ENCODE results near the gene HS3ST6. TPM values are rescaled to one million over a fixed set of nuclear protein-coding genes. Genes with fewer than 3 reads are reported as not detected.
A peak's percentile ranks its signal among the peaks of the same experiment; 100 is the strongest.
"Not testable (repeated sequence)": the region's sequence is repeated elsewhere in the genome, so short reads cannot be mapped to it uniquely, and the experiment has no call there.

Gene HS3ST6
- total RNA-seq, 1 experiment from 2014 or later, result not detected

DNA sequence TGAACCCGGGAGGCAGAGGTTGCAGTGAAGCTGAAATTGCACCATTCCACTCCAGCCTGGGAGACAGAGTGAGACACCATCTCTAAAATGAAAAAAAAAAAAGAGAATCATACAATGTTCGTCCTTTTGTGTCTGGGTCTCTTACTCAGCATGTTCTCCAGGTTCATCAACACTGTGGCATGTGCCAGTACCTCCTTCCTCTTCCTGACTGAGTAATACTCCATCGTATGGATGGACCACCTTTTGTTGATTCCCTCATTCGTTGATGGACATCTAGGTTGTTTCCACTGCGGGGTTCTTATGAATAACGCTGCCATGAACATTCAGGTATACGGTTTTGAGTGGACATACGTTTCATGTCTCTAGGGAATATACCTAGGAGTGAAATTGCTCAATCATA, 4.1 kb upstream of the HS3ST6 start:
- Histone ChIP-seq H3K9me2 (ENCODE audit: insufficient read depth) (no peaks in the 10 kb centered on the region), H3K9me3 (ENCODE audit: control insufficient read depth in 1 of 2, insufficient read depth in 1 of 2, low read depth in 1 of 2, low read length in 2 of 2) (no peaks in the 10 kb centered on the region), H3K4me1 (ENCODE audit: control insufficient read depth in 1 of 2, insufficient read depth in 2 of 2, low read length in 2 of 2) (peaks cover 22 to 32% of the 10 kb centered on the region in 2 experiments), H3K36me3 (ENCODE audit: control insufficient read depth in 1 of 2, insufficient read depth in 2 of 2, low read length in 2 of 2) (no peaks in the 10 kb centered on the region), H4K20me1 (ENCODE audit: insufficient read depth) (no peaks in the 10 kb centered on the region), H3K27me3 (ENCODE audit: insufficient read depth, low read length) (no peaks in the 10 kb centered on the region), H3K27ac (ENCODE audit: low read depth, low read length) (no peak overlapping the region), H3K4me2 (ENCODE audit: low read length) (no peak overlapping the region), H3K79me2 (ENCODE audit: insufficient read depth, low read length) (no peaks in the 10 kb centered on the region), H2AFZ (ENCODE audit: low read depth, low read length, poor library complexity, severe bottlenecking) (no peak overlapping the region), H3K9ac (ENCODE audit: low read length) (no peak overlapping the region), H3K4me3 (replicated peaks in 1 of 2; ENCODE audit: low read depth in 1 of 2, low read length in 2 of 2) (no peak overlapping the region)
- ATAC-seq (no peak), DNase-seq (ENCODE audit: low read depth, low spot score) (no peak)
- ChIA-PET POLR2A (interaction anchor here (2.1 kb wide), 1 partner anchor 42 kb away, joined by 8 read pairs; the partner anchor contains the start of gene RPS2), CTCF (no interaction called here), RAD21 (ENCODE audit: low non-redundant PET in 1 of 2, low total read pairs in 2 of 2, uncharacterized antibody in 2 of 2, unreplicated experiment in 2 of 2) (no interaction called here)
- intact Hi-C loops (cut with micrococcal nuclease), result no loop called here
- BruUV-seq (replicated peaks), result no TSS peak
- TF ChIP-seq EZH2phosphoT487 (IDR thresholded peaks at IDR 0.05; ENCODE audit: borderline replicate concordance) (no peak), ZNF274 (IDR thresholded peaks at IDR 0.05; ENCODE audit: low read depth, low read length) (no peak), SIN3A (IDR thresholded peaks at IDR 0.05; ENCODE audit: low read depth) (no peak), POLR2A (IDR thresholded peaks at IDR 0.05; ENCODE audit: borderline replicate concordance, extremely low read depth, insufficient read depth, insufficient read length) (no peak)
- TF ChIP-seq, protein P1, sequence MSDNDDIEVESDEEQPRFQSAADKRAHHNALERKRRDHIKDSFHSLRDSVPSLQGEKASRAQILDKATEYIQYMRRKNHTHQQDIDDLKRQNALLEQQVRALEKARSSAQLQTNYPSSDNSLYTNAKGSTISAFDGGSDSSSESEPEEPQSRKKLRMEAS (IDR thresholded peaks at IDR 0.05), result no peak

DNA sequence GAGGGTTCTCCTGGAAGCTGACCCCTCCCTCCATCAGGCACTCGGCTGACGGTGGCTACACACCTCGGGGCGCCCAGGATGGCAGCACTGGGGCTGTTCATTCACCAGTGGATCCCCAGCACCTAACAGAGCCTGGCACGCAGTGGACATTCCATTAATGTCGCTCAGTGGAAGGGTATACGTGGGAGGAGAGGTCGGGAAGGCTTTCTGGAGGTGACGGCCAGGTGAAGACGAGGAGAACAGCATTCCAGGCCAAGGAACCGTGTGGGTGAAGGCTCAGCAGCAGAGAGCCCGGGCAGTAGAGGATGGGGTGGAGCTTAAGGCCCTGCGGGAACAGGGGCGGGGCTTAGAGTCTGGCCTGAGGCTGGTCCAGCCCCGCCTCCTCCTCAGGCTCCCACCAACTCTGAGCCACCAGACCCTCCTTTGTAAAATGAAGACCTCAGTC, 2.5 kb upstream of the HS3ST6 start:
- peak overlapping the region; percentile 69 for H2AFZ ChIP-seq (ENCODE audit: low read depth, low read length, poor library complexity, severe bottlenecking)
- intact Hi-C loops (cut with micrococcal nuclease), result no loop called here
- H3K4me1 ChIP-seq (ENCODE audit: control insufficient read depth in 1 of 2, insufficient read depth in 2 of 2, low read length in 2 of 2), result peaks cover 22 to 32% of the 10 kb centered on the region in 2 experiments
- ATAC-seq, result peak; percentile 90
- BruUV-seq (replicated peaks), result no TSS peak
- peak overlapping the region; percentile 66 for H3K4me2 ChIP-seq (ENCODE audit: low read length)
- peak overlapping the region; percentile 10 to 12; a peak in 2 of 4 replicates for H3K4me3 ChIP-seq (replicated peaks in 1 of 2; ENCODE audit: low read depth in 1 of 2, low read length in 2 of 2)
- ChIA-PET RAD21 (ENCODE audit: low non-redundant PET in 1 of 2, low total read pairs in 2 of 2, uncharacterized antibody in 2 of 2, unreplicated experiment in 2 of 2) (no interaction called here), CTCF (no interaction called here), POLR2A (interaction anchor here (0.7 to 1.2 kb wide), 3 partner anchors 9 to 22 kb away, joined by 3 read pairs; partner anchors contain the start of gene MSRB1)
- no peaks in the 10 kb centered on the region for H3K27me3 ChIP-seq (ENCODE audit: insufficient read depth, low read length)
- no peak for TF ChIP-seq ZFX (IDR thresholded peaks at IDR 0.05)
- no peak for TF ChIP-seq FOSL1 (IDR thresholded peaks at IDR 0.05; ENCODE audit: low read depth)
- no peak for TF ChIP-seq EZH2 (IDR thresholded peaks at IDR 0.05)
- TF ChIP-seq ZNF274 (IDR thresholded peaks at IDR 0.05; ENCODE audit: low read depth, low read length), result no peak
- TF ChIP-seq CEBPB (IDR thresholded peaks at IDR 0.05; ENCODE audit: low read depth), result no peak
- TF ChIP-seq JUND (IDR thresholded peaks at IDR 0.05), result no peak
- TF ChIP-seq SP1 (IDR thresholded peaks at IDR 0.05; ENCODE audit: low read depth), result no peak
- no peak for TF ChIP-seq CBX3 (IDR thresholded peaks at IDR 0.05; ENCODE audit: low read depth)
- H4K20me1 ChIP-seq (ENCODE audit: insufficient read depth), result no peaks in the 10 kb centered on the region
- no peaks in the 10 kb centered on the region for H3K9me2 ChIP-seq (ENCODE audit: insufficient read depth)
- no peak overlapping the region for H3K9ac ChIP-seq (ENCODE audit: low read length)
- no peaks in the 10 kb centered on the region for H3K36me3 ChIP-seq (ENCODE audit: control insufficient read depth in 1 of 2, insufficient read depth in 2 of 2, low read length in 2 of 2)
- H3K9me3 ChIP-seq (ENCODE audit: control insufficient read depth in 1 of 2, insufficient read depth in 1 of 2, low read depth in 1 of 2, low read length in 2 of 2), result no peaks in the 10 kb centered on the region
- H3K79me2 ChIP-seq (ENCODE audit: insufficient read depth, low read length), result no peaks in the 10 kb centered on the region
- no peak for DNase-seq (ENCODE audit: low read depth, low spot score)
- H3K27ac ChIP-seq (ENCODE audit: low read depth, low read length), result no peak overlapping the region; the same call in 1 of the 2 replicates

DNA sequence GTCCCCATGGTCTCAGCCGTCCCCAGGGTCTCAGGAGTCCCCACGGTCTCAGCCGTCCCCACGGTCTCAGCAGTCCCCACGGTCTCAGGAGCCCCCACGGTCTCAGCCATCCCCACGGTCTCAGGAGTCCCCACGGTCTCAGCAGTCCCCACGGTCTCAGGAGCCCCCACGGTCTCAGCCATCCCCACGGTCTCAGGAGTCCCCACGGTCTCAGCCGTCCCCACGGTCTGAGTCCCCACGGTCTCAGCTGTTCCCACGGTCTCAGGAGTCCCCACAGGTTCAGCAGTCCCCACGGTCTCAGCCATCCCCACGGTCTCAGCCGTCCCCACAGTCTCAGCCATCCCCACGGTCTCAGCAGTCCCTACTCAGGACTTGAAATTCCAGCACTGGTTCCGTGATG, 1.9 kb upstream of the HS3ST6 start:
- RAD21 ChIA-PET (ENCODE audit: low non-redundant PET in 1 of 2, low total read pairs in 2 of 2, uncharacterized antibody in 2 of 2, unreplicated experiment in 2 of 2); ATAC-seq; H3K4me3 ChIP-seq (replicated peaks in 1 of 2; ENCODE audit: low read depth in 1 of 2, low read length in 2 of 2); H3K27ac ChIP-seq (ENCODE audit: low read depth, low read length); H3K9me2 ChIP-seq (ENCODE audit: insufficient read depth); H3K79me2 ChIP-seq (ENCODE audit: insufficient read depth, low read length); H3K4me2 ChIP-seq (ENCODE audit: low read length); intact Hi-C loops (cut with micrococcal nuclease); CTCF ChIA-PET; H3K9ac ChIP-seq (ENCODE audit: low read length); H3K36me3 ChIP-seq (ENCODE audit: control insufficient read depth in 1 of 2, insufficient read depth in 2 of 2, low read length in 2 of 2); DNase-seq (ENCODE audit: low read depth, low spot score); H3K27me3 ChIP-seq (ENCODE audit: insufficient read depth, low read length); H2AFZ ChIP-seq (ENCODE audit: low read depth, low read length, poor library complexity, severe bottlenecking); H4K20me1 ChIP-seq (ENCODE audit: insufficient read depth); BruUV-seq (replicated peaks); H3K9me3 ChIP-seq (ENCODE audit: control insufficient read depth in 1 of 2, insufficient read depth in 1 of 2, low read depth in 1 of 2, low read length in 2 of 2): not testable (repeated sequence)
- POLR2A ChIA-PET, result interaction anchor here (1.2 kb wide), 1 partner anchor 23 kb away, joined by 3 read pairs; the partner anchor contains the start of gene MSRB1
- H3K4me1 ChIP-seq (ENCODE audit: control insufficient read depth in 1 of 2, insufficient read depth in 2 of 2, low read length in 2 of 2), result peaks cover 22 to 32% of the 10 kb centered on the region in 2 experiments
